HS-27A (cell line): ENCODE measurements around the gene RAB1A.
"Not testable (repeated sequence)": the region's sequence is repeated elsewhere in the genome, so short reads cannot be mapped to it uniquely, and the experiment has no call there.

Experiments used
- DNase-seq: peaks from one replicate; pipeline ENCODE4 v3.0.0-alpha.2; 2012; ENCODE audit warnings: low read depth, missing footprints

Gene RAB1A

DNA sequence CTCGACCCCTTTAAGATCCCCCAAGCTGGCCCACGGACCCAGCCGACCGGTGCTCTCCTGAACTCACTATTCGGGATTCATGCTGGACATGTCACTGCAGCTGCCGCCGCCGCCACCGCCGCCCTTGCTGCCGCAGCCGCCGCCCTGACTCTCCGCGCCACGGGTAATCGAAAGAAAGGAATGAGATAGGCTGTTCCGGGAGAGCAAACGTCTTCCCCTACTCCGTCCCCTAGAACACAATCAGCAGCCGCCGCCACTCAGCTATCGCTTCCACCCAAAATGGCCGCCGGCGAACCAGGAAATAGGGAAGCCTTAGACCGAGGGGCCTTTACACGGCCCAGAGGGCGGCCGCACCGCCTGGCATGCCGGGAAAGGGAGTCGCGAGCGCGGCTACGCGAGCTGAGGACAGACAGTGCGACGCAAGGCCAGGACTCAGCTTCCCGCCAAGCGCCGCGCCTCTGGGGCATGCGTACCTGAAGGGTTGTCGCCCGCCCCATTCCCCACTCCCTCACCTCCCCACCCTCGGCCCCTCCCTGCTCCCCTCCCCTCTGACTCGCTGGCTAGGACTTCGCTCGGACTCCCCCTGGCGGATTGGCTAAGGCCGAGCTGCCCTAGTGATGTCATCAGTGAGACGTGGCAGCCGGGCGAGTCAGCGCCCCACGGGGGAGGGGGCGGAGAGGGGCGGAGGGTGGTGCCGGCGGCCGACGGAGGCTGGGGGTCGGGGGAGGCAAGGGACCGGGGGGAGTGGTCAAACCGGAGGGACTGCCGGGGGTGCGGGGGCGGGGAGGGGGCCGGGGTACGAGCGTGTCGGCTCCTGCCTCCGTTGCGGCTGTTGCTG lies at the start of gene RAB1A:
RAB1A (minus strand) TSS at position 281 of the 838 bp plus-strand sequence; CDS start at position 90, 191 bp downstream.
- peak; percentile 84 for DNase-seq

GRCh38 chr2:65177751-65178442 lies 48.0 kb upstream of the RAB1A start:
- DNase-seq = no peak

GRCh38 chr2:65175894-65176530 lies 46.1 kb upstream of the RAB1A start:
- no peak for DNase-seq

- DNase-seq = not testable (repeated sequence)
Observed at GRCh38 chr2:65174031-65174430, 44.1 kb upstream of the RAB1A start.

DNA sequence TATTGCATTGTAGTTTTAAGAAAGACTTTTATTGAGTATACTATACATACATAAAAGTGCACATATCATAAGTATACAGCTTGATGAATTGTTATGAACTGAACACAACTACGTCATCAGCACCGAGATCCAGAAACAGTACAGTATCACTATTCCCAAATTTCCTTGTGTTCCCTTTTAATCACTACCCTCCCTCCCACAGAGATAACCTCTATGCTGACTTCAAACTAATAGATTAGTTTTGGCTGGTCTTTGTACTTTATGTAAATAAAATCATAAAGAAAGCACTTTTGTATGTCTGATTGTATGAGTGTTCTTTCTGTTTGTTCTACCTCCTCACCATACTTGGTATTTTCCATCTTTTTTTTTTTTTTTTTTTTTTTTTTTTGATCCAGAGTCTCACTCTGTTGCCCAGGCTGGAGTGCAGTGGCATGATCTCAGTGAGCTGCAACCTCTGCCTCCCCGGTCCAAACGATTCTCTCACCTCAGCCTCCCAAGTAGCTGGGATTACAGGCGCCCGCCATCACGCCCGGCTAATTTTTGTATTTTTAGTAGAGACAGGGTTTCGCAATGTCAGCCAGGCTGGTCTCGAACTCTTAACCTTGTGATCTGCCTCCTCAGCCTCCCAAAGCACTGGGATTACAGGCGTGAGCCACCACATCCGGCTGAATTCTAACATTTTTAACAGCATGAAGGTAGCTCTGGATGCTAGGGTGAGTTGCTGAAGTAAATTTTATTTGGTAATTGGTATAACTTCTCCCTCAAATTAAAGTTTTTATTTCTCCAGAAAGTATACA lies 43.3 kb upstream of the RAB1A start:
- no peak for DNase-seq

DNA sequence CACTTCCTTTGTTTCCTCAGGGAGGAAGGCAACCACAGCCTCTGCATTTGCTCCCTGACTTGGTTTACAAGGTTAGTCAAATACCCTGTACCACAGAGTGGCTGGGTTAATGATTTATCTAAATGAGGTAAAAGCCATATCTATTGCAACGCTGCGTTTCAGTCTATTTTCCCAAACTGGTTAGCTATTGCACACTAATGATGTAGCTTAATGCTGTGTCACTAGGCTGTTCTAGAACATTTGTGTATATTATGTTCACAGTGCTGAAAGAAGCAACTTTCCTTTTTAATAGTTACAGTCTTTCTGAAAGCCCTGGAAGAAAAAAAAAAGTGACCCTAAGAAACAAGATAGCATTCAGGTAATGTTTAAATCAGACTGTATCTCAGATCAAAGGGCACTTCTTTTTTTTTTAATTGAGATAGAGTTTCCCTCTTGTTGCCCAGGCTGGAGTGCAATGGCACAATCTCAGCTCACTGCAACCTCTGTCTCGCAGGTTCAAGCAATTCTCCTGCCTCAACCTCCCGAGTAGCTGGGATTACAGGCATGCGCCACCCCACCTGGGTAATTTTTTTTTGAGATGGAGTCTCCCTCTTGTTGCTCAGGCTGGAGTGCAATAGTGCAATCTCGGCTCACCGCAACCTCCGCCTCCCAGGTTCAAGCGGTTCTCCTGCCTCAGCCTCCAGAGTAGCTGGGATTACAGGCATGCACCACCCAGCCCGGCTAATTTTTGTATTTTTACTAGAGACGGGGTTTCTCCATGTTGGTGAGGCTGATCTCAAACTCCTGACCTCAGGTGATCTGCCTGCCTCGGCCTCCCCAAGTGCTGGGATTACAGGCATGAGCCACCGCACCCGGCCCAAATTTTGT lies 40.9 kb upstream of the RAB1A start:
- not testable (repeated sequence) for DNase-seq

DNA sequence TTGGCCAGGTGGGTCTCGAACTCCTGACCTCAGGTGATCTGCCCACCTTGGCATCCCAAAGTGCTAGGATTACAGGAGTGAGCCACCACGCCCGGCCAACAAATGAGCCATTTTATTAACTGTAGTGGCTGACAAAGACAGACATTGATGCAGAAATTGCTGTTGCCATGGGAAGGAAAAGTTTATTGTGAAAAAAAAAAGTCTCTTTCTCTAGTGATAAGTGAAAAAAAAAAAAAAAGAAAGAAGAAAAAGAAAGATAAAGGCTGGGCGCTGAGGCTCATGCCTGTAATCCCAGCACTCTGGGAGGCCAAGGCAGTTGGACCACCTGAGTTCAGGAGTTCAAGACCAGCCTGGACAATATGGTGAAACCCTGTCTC lies 39.8 kb upstream of the RAB1A start:
- DNase-seq = no peak

- DNase-seq = no peak
Observed at GRCh38 chr2:65165558-65165957, 35.7 kb upstream of the RAB1A start.

GRCh38 chr2:65164426-65164891 lies 34.6 kb upstream of the RAB1A start:
- DNase-seq = no peak

- no peak for DNase-seq
Observed at GRCh38 chr2:65161551-65162100, 31.7 kb upstream of the RAB1A start.

DNA sequence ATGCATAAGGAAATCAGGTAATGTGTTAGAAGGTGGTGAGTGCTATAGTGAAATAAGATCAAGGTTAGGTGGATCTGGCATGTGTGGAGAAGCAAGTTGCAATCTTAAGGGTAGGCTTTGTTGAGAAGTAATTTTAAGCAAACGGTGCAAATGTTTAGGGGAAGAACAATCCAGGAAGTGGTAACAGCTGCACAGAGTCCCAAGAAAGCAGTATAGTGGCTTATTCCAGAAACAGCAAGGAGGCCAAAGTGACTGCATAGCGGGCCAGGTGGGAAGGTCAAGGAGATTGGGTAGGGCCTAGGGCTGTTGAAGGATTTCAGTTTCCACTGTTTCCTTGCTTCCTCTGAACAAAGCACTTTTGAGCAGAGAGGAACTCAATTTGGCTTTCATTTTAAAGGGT lies 30.0 kb upstream of the RAB1A start:
- no peak for DNase-seq

GRCh38 chr2:65159261-65159660 lies 29.4 kb upstream of the RAB1A start:
- no peak for DNase-seq

GRCh38 chr2:65158557-65158956 lies 28.7 kb upstream of the RAB1A start:
- DNase-seq = no peak

- DNase-seq = peak; percentile 7
Observed at GRCh38 chr2:65157856-65158255, 27.9 kb upstream of the RAB1A start.

DNA sequence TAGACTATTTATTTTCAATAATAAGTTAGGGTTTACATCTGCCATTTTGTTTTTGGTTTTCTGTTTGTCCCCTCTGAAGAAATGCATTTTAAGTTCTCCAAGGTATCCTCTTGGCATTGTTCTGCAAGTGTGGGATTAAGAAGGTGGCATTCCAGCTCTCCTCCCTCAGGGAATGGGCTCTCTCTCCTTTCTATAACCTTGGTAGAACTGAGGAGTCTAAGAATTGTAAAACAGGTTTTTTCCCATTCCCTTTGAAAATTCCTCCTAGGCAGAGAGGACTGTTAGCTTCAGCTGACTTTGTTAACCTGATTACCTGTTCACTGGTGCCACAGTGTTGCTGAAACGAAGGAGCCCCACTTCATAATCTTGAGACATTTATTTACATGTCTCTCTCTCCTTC lies 26.1 kb upstream of the RAB1A start:
- DNase-seq = no peak

GRCh38 chr2:65153515-65153914 lies 23.6 kb upstream of the RAB1A start:
- DNase-seq = no peak

- no peak for DNase-seq
Observed at GRCh38 chr2:65146078-65146477, 16.2 kb upstream of the RAB1A start.

DNA sequence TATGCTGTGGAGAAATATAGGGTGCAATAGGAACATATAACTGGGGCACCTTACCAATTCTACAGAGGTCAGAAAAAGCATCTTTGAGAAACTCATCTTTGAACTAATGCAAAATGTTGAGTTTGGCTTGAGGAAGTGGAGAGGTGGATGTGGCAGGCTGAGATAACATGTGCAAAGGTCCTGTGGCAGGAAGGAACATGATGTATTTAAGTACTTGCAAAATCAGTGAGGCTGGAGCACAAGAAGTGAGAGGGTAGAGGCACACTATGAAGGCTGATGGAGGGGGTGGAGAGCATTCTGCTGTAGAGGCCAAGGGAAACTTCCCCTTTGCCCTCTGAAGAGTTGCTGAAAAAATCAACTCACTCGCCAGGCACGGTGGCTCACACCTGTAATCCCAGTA lies 14.7 kb upstream of the RAB1A start:
- no peak for DNase-seq

DNA sequence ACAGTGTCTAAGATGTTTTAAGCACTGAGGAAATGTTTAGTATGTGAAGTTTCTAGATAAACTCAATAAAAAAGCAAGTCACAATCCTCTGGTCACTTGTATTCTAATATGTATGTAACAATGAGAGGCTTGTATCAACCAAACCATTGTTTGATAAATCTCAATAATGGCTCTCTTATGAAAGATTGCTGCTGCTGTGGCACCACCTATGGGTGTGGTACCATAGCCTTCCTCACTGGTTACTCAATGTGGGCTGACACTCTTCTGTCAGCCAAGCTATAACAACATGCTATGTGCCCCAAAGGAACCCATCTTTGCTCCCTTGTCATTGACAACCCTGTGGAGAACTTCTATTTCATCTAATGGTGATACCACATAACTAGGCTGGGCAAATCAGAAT lies 12.6 kb upstream of the RAB1A start:
- DNase-seq = no peak

- DNase-seq = no peak
Observed at GRCh38 chr2:65137197-65137775, 7.4 kb upstream of the RAB1A start.
